ENCODE measurements around the gene NRXN2.
A peak's percentile ranks its signal among the peaks of the same experiment; 100 is the strongest.
"Not testable (repeated sequence)": the region's sequence is repeated elsewhere in the genome, so short reads cannot be mapped to it uniquely, and the experiment has no call there.

The NRXN2 gene

GRCh38 chr11:64711138-64711955, 11.7 kb downstream of the NRXN2 start:
- TF ChIP-seq CTCF (conservative IDR thresholded peaks at IDR 0.05; ENCODE audit: low read depth): no peak
- CTCF ChIA-PET: interaction anchor here (0.7 kb wide), 1 partner anchor 23 kb away, joined by 3 read pairs; no protein-coding TSS in a partner anchor
- no peak overlapping the region for H3K27ac ChIP-seq
- no peak for DNase-seq (ENCODE audit: low spot score)
- POLR2A ChIA-PET (ENCODE audit: low non-redundant PET): no interaction called here

- POLR2A ChIA-PET (ENCODE audit: low non-redundant PET): no interaction called here
- H3K27ac ChIP-seq: no peak overlapping the region
- CTCF ChIA-PET: interaction anchor here (0.7 kb wide), 1 partner anchor 22 kb away, joined by 3 read pairs; no protein-coding TSS in a partner anchor
- peak; percentile 32 for DNase-seq (ENCODE audit: low spot score)
- TF ChIP-seq CTCF (conservative IDR thresholded peaks at IDR 0.05; ENCODE audit: low read depth): no peak
These were observed 12.4 kb downstream of the NRXN2 start for GRCh38 chr11:64710418-64711137.

DNA sequence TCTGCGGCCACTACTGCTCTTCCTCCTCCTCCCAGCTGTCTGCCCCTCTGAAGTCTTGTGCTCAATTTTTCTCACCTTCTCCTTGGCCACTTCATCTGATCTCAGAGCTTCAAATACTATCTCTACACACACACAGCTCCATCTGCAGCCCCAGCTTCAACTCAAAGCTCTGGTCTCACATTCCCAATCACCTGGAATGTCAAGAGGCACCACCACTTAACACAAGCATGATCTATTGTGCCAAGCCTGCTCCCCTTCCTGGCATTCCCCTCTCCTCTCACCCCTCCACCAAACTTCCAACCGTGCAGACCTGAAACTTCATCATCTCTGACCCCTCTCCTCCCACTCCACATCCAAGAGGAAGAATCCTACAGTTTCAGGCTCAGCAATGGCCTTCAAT, 17.5 kb downstream of the NRXN2 start:
- CTCF ChIA-PET: interaction anchor here (1.8 to 2.6 kb wide), 2 partner anchors 17 to 61 kb away, joined by 7 to 19 read pairs; no protein-coding TSS in a partner anchor
- POLR2A ChIA-PET (ENCODE audit: low non-redundant PET): no interaction called here
- no peak for TF ChIP-seq CTCF (conservative IDR thresholded peaks at IDR 0.05; ENCODE audit: low read depth)

GRCh38 chr11:64703048-64703447, 19.9 kb downstream of the NRXN2 start:
- DNase-seq (ENCODE audit: low spot score): no peak
- TF ChIP-seq CTCF (conservative IDR thresholded peaks at IDR 0.05; ENCODE audit: low read depth): no peak
- H3K27ac ChIP-seq: no peak overlapping the region
- POLR2A ChIA-PET (ENCODE audit: low non-redundant PET): no interaction called here
- CTCF ChIA-PET: interaction anchor here (1.3 to 2.6 kb wide), 2 partner anchors 10 to 14 kb away, joined by 3 to 19 read pairs; no protein-coding TSS in a partner anchor

More for the DNA sequence above, 17.5 kb downstream of the NRXN2 start:
- no peak overlapping the region for H3K27ac ChIP-seq
- no peak for DNase-seq (ENCODE audit: low spot score)

DNA sequence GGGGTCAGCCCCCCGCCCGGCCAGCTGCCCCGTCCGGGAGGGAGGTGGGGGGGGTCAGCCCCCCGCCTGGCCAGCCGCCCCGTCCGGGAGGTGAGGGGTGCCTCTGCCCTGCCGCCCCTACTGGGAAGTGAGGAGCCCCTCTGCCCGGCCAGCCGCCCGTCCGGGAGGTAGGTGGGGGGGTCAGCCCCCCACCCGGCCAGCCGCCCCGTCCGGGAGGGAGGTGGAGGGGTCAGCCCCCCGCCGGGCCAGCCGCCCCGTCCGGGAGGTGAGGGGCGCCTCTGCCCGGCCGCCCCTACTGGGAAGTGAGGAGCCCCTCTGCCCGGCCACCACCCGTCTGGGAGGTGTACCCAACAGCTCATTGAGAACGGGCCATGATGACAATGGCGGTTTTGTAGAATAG, 21.0 kb downstream of the NRXN2 start:
- H3K27ac ChIP-seq; POLR2A ChIA-PET (ENCODE audit: low non-redundant PET); DNase-seq (ENCODE audit: low spot score); CTCF ChIA-PET: not testable (repeated sequence)

- POLR2A ChIA-PET (ENCODE audit: low non-redundant PET): no interaction called here
- TF ChIP-seq CTCF (conservative IDR thresholded peaks at IDR 0.05; ENCODE audit: low read depth): no peak
- H3K27ac ChIP-seq: no peak overlapping the region
- no peak for DNase-seq (ENCODE audit: low spot score)
- CTCF ChIA-PET: interaction anchor here (0.6 kb wide), 1 partner anchor 35 kb away, joined by 3 read pairs; no protein-coding TSS in a partner anchor
These were observed 24.6 kb downstream of the NRXN2 start for GRCh38 chr11:64698427-64698826.

All from RWPE1 (cell line).